GM12878 (cell line): ENCODE data around the gene SPATA22.

Experiments
- ELK1 ChIP-seq: IDR thresholded peaks from 2 replicates; pipeline ENCODE4 v1.6.1; 2012; ENCODE audit warnings: low read depth, low read length, improper control_type of control experiment
- ZBTB11 ChIP-seq: fragments of 450-650 bp; formaldehyde crosslinking; IDR thresholded peaks from 2 replicates; pipeline ENCODE4 v1.5.0; 2022; ENCODE audit warnings: mild to moderate bottlenecking, missing genetic modification characterization

- TF ChIP-seq ZBTB11 (CRISPR knock-in tag) (no peak), ELK1 (no peak)
These were observed 31.7 kb upstream of the SPATA22 start for GRCh38 chr17:3503285-3503684.
